GM18867 (cell line): ENCODE measurements around the gene PGBD1.
A peak's percentile ranks its signal among the peaks of the same experiment; 100 is the strongest.

ENCODE experiments used
- ATAC-seq: cut with Tn5 transposase; IDR thresholded peaks from one replicate; pipeline ENCODE4 v1.9.1; 2021; ENCODE audit warnings: mild to moderate bottlenecking, moderate library complexity; ENCODE audit not compliant: unreplicated experiment

The PGBD1 gene

GRCh38 chr6:28281288-28282064, at the start of gene PGBD1:
TSS of gene PGBD1 (plus strand) at chr6:28281572. CDS start at chr6:28283814, 2,242 bp downstream.
- peak; percentile 86 for ATAC-seq

- ATAC-seq, result no peak
Observed at GRCh38 chr6:28232785-28233184, 48.6 kb upstream of the PGBD1 start.

- ATAC-seq, result no peak
Observed at GRCh38 chr6:28235912-28236452, 45.4 kb upstream of the PGBD1 start.

DNA sequence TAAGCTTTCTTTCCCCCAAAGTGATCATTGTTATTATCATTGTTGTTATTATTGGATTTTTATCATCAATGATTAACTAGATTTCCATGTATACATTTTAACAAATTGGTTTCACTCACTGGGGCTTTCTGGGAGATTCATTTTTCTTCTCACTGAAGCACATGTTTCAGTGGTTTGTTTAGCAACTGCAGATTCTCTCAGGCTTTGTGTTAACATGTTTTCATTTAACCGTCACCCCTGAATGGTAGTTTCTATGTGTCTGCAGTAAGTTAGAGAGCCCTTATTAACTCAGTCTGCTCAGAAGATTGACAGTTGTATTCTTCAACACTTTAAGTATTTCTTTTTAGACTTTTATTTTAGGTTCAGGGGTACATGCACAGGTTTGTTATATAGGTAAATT, 41.7 kb upstream of the PGBD1 start:
- no peak for ATAC-seq

DNA sequence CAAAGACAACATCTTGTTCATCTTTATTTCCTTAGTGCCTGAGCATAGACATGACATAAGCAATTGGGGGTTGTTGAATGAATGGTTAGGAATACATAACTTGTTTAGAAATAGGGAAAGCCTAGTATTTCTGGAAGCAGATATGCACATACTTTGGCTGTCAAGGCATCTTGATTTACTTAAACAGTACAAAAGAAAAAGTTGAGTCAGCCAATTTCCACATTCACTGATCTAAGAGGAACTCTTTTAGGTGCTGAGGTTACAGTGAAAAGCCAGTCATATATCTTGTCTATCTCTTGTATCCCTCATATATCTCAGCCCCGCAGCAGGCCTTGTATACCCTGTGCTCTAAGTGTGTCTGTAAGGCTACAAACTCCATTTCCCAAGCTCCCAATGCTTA, 40.9 kb upstream of the PGBD1 start:
- no peak for ATAC-seq

DNA sequence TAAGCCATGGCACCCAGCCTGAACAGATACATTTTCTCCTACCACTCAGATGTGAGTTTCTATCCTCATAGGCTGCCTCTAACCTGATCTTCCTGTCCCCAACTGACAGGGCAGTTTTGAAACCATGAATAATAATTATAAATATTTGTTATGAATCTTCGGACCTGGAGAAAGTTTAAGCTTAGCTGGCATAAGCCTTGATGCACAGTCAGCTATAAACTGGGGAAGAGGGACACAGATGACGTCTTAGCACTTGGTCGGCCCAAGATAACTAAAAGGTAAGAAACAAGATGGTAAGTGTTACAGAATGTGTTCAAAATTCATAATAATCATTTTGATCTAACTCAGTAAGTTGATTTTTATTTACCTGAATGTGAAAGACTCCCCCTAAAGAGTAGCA, 37.4 kb upstream of the PGBD1 start:
- no peak for ATAC-seq

DNA sequence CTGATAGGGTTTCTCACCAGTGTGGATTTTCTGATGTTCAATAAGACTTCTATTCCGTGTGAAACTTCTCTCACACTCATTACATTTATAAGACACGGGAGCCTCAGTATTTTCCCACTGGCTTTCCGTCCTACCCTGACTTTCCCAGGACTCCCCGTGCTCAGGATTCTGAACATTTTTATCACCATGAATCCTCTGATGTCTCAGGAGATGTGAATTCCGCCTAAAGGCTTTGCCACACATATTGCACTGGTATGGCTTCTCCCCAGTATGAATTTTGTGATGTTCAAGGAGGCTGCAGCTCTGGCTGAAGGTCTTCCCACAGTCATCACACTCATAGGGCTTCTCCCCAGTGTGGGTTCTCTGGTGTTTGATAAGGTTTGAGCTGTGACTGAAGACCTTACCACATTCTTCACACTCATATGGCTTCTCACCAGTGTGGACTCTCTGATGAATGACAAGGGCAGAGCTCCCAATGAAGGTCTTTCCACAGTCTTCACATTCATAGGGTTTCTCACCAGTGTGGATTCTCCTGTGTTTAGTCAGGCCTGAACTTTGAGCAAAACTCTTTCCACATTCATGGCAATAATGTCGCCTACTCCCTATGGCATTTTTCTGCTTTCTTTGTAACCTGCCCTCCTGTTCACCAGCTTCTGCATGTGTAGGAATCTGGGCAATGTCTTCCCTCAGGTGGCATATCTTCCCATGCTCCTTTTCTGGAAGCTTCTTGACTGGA, 36.0 kb upstream of the PGBD1 start:
- no peak for ATAC-seq

DNA sequence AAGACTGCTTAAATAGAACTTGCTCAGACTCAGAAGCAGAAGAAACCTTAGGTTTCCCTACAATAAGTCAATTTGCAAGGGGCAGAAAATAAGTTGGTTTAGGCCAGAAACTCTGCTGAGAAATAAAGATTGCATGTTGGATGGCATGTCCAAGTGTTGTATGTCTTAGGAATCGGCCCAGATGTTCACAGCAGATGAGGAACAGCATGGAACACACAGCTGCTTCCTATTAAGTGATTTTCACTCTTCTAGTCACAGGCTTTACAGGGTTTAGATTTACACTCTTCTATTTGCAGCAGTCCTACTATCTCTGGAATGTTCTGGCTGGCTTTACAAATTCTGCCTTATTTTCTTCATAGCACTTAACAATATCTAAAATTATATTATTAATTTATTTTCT, 32.5 kb upstream of the PGBD1 start:
- no peak for ATAC-seq

DNA sequence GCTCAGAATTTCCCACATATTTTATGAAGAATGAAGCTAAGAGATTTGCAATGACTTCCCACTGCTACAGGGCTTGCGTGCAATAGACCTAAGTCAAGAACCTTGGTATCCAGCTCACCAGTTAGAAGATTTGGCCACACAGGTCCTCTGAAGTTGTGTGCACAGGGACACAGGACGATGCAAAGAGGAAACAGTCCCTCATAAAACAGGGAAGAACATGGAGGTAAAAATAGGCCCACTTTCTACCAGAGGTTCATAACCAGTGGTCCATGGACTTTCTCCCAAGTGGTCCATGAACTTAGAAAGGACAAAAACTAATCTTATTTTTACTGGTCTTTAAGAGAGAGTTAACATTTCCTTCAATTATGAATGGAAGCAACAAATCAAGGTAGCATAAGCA, 30.6 kb upstream of the PGBD1 start:
- ATAC-seq, result no peak

DNA sequence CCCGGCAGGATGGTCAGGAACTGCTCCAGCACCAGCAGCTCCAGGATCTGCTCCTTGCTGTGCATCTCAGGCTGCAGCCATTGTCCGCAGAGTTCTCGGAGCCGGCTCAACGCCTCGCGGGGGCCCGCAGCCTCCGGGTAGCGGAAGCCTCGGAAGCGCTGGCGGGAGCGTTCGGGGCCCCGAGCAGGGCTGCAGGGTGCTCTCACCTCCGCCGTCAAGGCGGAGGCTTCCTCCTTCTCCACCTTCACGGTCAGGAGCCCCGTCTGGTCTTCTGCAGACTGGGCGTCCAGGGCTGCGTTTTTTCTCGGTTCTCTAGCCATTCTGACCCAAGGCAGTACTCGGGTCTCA, 29.7 kb upstream of the PGBD1 start:
- peak; percentile 41 for ATAC-seq

- peak; percentile 85 for ATAC-seq
Observed at GRCh38 chr6:28252009-28252975, 29.1 kb upstream of the PGBD1 start, which contains the start of gene ZKSCAN4. TSS of gene ZKSCAN4 (minus strand) at chr6:28252269. CDS start at chr6:28251980, 289 bp downstream.

DNA sequence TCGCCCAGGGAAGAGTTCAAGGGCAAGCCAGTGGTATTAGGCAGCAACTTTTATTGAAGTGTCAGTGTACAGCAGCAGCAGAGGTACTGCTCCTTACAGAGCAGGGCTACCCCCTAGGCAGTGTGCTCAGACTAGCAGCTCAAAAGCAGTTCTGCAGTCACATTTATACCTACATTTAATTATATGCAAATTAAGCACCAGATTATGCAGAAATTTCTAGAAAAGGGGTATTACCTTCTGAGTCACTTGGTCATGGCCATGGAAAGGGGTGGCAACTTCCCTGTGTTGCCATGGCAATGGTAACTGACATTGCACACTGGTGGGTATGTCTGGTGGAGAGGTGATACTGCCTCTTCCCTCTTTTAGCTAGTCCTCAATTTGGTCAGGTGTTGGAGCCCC, 27.3 kb upstream of the PGBD1 start:
- no peak for ATAC-seq

- ATAC-seq, result no peak
Observed at GRCh38 chr6:28257042-28257441, 24.3 kb upstream of the PGBD1 start.

GRCh38 chr6:28258877-28259777, 22.2 kb upstream of the PGBD1 start, which contains the start of gene NKAPL:
TSS of gene NKAPL (plus strand) at chr6:28259297. CDS start at chr6:28259372, 75 bp downstream.
- ATAC-seq, result no peak

GRCh38 chr6:28263922-28264321, 17.4 kb upstream of the PGBD1 start:
- no peak for ATAC-seq

DNA sequence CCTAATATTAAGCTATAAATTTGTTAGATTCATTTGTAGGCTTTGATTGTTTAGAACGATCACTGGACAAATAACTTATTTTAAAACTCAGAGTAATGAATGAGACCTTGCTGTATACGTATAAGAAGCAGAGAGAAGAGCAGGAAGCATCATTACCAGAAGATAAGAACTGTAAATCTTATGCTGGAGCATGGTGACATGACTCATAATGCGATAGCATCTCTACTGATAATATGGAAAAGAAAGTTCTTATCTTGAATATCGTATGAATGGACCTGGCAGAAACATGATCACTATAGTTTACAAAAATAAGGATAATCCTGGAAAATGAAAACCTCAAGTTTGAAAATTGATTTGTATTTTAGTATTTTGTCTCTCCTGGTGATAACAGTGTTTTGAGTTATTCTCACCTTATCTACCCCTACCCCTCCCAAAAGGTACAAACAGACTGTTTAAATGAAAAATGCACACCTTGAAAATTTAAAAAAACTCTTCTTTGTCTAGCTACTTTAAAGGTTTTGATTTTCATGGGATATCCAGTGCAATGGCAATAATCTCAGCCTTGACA, 16.5 kb upstream of the PGBD1 start:
- ATAC-seq, result no peak

DNA sequence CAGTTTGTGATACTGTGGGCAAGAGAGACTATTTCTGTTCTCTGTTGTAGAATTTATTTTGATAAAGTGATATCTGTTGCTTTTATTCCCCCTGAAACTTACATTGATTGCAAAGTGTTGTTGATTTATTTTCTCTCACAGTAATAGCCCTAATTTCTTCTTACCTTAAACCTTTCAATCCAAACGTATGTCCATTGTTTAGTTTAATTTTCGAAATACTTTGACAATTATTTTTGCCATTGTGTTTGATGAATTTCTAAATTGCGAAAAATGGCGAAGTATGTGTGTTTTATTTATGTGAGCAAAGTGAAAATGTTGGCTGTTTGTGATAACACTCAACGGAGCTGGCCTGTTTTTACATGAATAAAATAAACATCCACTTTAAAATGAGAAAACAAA, 14.8 kb upstream of the PGBD1 start:
- no peak for ATAC-seq

DNA sequence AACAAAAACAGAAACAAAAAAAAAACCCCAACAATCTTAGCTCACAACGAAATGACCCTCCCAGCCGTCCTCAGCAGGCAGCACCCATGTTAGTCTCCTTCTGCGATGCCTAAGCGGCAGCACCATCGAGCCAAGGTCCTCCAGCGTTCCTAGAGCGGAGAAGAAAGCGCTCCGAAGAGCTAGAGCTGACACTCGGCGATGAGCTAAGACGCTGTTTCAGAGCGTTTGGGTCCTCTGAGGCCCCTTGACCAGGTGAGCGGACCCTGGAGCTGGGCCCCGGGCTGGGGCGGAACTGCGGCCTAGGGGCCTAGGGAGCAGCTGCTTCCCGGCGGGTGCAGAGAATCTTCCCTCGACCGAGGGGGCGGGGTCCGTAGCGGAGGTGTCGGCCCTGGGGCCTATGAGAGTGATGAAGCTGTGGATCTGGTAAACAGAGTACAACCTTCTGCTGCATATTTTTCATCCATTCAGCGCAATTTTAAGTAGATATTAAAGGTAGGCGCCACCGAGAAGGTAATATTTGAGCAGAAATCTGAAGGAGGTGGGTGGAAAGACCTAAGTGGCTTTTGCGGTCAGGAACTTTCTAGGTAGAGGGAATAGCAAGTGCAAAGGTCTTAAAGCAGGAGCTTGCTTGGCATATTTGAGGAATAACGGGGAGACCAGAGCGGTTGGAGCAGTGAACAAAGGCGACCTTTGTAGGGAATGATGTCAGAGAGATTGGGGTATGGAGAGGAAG, 14.2 kb upstream of the PGBD1 start, which contains the start of gene ZSCAN26:
ZSCAN26 (plus strand) TSS at position 182 of the 733 bp plus-strand sequence. CDS start 4,777 bp downstream, outside the sequence.
- peak; percentile 91 for ATAC-seq

- ATAC-seq, result no peak
Observed at GRCh38 chr6:28267695-28268059, 13.7 kb upstream of the PGBD1 start.
